ENCODE results near the gene DHTKD1. TPM values are rescaled to one million over a fixed set of nuclear protein-coding genes. Genes with fewer than 3 reads are reported as not detected.
"Not testable (repeated sequence)": the region's sequence is repeated elsewhere in the genome, so short reads cannot be mapped to it uniquely, and the experiment has no call there.

Gene DHTKD1
- total and polyA plus RNA-seq, 3 donors from 2014 or later, result 15.6 to 28.8 (median 26.1) TPM

GRCh38 chr10:12062754-12063482 lies 5.8 kb upstream of the DHTKD1 start:
- Histone ChIP-seq H3K4me3 (no peak overlapping the region), H3K36me3 (ENCODE audit: low read depth, missing control alignments) (no peaks in the 10 kb centered on the region), H3K27ac (no peak overlapping the region), H3K27me3 (no peaks in the 10 kb centered on the region), H3K4me1 (peaks cover 3% of the 10 kb centered on the region), H3K9me3 (no peaks in the 10 kb centered on the region)
- no peak for DNase-seq
- intact Hi-C loops (cut with DNase I; ENCODE audit: low total_unique reads), result no loop called here
- WGBS, 2 donors, result 50 to 68% methylated on average over 11 to 14 of the region's 14 CpGs
- no peak for TF ChIP-seq CTCF (IDR thresholded peaks at IDR 0.05)
- no peak for TF ChIP-seq POLR2A (IDR thresholded peaks at IDR 0.05)

GRCh38 chr10:12063483-12063818 lies 5.3 kb upstream of the DHTKD1 start:
- WGBS, 2 donors, result 44 to 61% methylated on average over 3 of the region's 3 CpGs
- no peak overlapping the region for H3K4me3 ChIP-seq
- H3K27ac ChIP-seq, result no peak overlapping the region
- TF ChIP-seq CTCF (IDR thresholded peaks at IDR 0.05), result no peak
- TF ChIP-seq POLR2A (IDR thresholded peaks at IDR 0.05), result no peak
- DNase-seq, result no peak
- no peaks in the 10 kb centered on the region for H3K36me3 ChIP-seq (ENCODE audit: low read depth, missing control alignments)
- peaks cover 3% of the 10 kb centered on the region for H3K4me1 ChIP-seq
- H3K27me3 ChIP-seq, result no peaks in the 10 kb centered on the region
- no peaks in the 10 kb centered on the region for H3K9me3 ChIP-seq
- intact Hi-C loops (cut with DNase I; ENCODE audit: low total_unique reads), result no loop called here

GRCh38 chr10:12067336-12067735 lies 1.4 kb upstream of the DHTKD1 start:
- H3K4me3 ChIP-seq, result no peak overlapping the region
- no peak for TF ChIP-seq CTCF (IDR thresholded peaks at IDR 0.05)
- no peak for TF ChIP-seq POLR2A (IDR thresholded peaks at IDR 0.05)
- intact Hi-C loops (cut with DNase I; ENCODE audit: low total_unique reads), result no loop called here
- H3K27ac ChIP-seq, result no peak overlapping the region
- H3K27me3 ChIP-seq, result no peaks in the 10 kb centered on the region
- WGBS, 2 donors, result 49 to 58% methylated on average over 2 of the region's 2 CpGs
- H3K9me3 ChIP-seq, result no peaks in the 10 kb centered on the region
- H3K36me3 ChIP-seq (ENCODE audit: low read depth, missing control alignments), result no peaks in the 10 kb centered on the region
- no peak for DNase-seq
- peaks cover 8% of the 10 kb centered on the region for H3K4me1 ChIP-seq

GRCh38 chr10:12071441-12071840 lies 2.7 kb downstream of the DHTKD1 start:
- H3K4me3 ChIP-seq; H3K9me3 ChIP-seq; H3K27me3 ChIP-seq; H3K27ac ChIP-seq; intact Hi-C loops (cut with DNase I; ENCODE audit: low total_unique reads); DNase-seq; H3K4me1 ChIP-seq; H3K36me3 ChIP-seq (ENCODE audit: low read depth, missing control alignments): not testable (repeated sequence)
- WGBS, 2 donors, result 93 to 96% methylated on average over 15 of the region's 15 CpGs

GRCh38 chr10:12073526-12073925 lies 4.8 kb downstream of the DHTKD1 start:
- Histone ChIP-seq H3K27me3 (no peaks in the 10 kb centered on the region), H3K4me1 (peaks cover 5% of the 10 kb centered on the region), H3K4me3 (no peak overlapping the region), H3K36me3 (ENCODE audit: low read depth, missing control alignments) (no peaks in the 10 kb centered on the region), H3K9me3 (no peaks in the 10 kb centered on the region), H3K27ac (no peak overlapping the region)
- 72 to 83% methylated on average over 4 of the region's 4 CpGs for WGBS, 2 donors
- intact Hi-C loops (cut with DNase I; ENCODE audit: low total_unique reads), result no loop called here
- DNase-seq, result no peak
- TF ChIP-seq CTCF (IDR thresholded peaks at IDR 0.05) (no peak), POLR2A (IDR thresholded peaks at IDR 0.05) (no peak)

All from testis (tissue), 3 donors.